Stimulated activated CD4-positive, alpha-beta T cell treated with anti-CD3 and anti-CD28 coated beads, Interleukin-2, amount 100 ng/mL, for 48 hours (primary cell): ENCODE data around the gene GATM.
"Not testable (repeated sequence)": the region's sequence is repeated elsewhere in the genome, so short reads cannot be mapped to it uniquely, and the experiment has no call there.

Experiments
- DNase-seq, 2 donors: peaks; one replicate each; pipeline ENCODE4 v3.0.0-alpha.2; 2020

Gene GATM

GRCh38 chr15:45387380-45388007 is 9.2 kb upstream of the GATM start:
- DNase-seq = no peak

- DNase-seq = no peak
These were observed 8.6 kb upstream of the GATM start for GRCh38 chr15:45386974-45387373.

DNA sequence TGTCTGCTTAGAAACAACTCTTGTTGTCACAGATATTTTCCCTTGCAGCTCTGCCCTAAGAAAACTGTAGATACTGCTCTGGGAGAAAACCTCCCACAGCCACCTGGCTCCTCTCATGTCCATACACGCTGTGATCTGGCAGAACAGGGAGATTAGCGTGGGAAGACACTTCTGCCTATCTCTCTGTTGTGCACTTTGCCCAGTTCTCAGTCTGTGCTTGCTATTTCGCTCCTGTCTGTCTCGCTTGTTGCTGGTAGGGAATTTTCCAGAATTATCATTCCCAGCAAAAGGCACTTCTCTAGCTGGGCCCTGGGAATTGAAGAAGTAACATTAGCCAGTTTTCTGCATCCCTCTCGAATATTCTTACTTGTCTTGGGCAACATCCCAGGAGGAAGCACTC is 8.1 kb upstream of the GATM start:
- DNase-seq = no peak

- no peak for DNase-seq
These were observed 7.2 kb upstream of the GATM start for GRCh38 chr15:45385590-45385989.

GRCh38 chr15:45384700-45385099 is 6.4 kb upstream of the GATM start:
- DNase-seq = no peak

GRCh38 chr15:45378913-45379262 is 544 bp upstream of the GATM start:
- DNase-seq = no peak

DNA sequence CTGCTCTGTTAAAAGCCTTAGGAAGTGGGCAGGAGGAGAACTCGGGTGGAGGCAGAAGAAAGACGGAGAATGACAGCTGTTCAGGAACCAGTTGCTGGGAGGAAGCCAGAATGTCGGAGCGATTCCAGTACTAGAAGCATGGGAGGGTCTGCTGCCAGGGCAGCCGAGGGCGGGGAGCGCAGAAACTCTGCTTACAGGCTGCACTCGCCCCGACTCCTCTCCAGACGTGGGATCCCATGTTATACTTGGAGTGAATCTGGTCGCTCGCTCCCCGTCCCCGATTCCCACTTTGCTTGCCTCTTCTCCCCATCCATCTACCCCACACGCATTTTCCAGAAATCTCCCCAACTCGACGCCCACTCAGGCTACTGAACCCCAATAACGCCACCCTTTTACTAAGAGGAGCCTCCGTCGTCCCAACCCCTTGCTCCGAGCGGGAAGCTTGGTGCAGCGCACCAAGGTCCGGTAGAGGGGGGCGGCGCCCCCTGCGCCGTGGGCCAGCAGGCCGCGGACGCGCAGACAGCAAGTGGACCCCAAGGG is 665 bp downstream of the GATM start:
- DNase-seq = no peak

DNA sequence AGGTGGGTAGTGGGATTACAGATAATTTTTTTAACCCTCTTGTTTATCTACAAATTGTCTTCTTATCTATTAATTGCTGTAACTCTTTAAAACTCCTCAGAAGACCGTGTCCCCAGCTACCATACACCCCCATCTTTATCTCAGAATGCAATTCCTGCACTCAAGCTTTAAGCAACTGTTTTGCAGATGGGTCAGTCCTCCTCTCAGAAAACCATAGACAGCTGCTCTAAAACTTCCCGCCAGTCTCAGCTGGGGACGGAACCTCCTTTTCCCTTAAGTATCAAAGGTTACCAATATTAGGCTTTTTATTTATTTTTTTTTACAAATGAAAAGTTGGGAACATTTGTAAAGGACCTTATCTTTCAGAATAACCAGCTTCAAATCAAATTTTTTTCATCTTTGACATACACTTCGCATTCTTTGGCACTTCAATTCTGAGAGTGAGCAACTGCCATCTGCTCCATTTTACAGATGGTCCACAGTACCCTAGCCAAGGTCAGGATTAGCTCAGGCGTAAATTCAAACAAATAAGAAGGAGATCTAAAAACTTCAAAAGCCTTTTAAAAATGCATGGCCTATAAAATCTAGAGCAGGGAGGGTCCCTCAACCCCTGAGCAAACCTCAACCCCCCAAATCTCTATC is 1.3 kb downstream of the GATM start:
- no peak for DNase-seq

DNA sequence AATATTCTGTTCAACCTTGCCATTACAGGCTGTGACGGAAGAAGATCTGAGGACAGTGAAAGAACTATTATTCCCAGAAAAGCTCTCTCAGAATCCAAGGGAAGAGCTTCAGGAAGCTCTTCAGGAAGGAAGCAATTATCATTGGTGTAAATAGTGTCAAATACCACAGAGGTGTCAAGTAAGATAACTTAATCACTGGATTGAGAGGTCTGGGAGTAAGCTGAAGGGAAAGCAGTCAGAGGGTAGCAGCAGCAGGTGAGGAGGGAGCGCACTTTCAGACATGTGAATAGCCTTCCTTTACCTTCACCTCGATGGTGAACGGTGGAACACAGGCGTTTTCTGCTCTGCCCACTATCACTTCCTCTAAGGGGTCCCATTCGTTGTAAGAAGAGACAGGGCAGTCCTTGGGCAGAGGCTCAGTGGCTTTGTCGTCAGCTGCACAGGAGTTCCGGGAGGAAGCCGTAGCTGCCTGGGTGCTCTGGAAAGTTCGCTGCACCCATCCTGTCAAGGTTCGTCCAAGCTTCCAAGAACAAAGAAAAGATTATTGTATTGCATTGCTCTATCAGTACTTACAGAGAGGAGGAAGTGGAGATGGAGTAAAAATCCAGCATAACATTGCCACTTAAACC is 1.9 kb downstream of the GATM start:
- no peak for DNase-seq

DNA sequence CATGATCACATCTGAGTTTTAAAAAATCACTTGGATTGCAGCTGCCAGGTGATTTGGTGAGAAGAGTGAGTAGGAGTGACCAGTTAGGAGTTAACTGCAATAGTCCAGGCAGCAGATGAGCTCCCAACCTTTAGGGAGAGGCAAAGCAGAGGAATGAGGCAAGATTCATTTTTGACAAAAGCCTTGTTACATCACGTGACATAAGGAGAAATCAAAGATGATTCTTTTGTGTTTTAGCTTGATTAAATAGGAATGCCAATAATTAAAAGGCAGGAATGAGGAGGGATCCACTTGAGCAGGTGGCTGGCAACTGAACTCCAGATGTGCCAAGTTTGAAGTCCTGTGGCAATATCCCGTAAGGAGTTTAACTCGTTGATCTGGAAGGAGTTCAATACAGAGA is 2.5 kb downstream of the GATM start:
- DNase-seq = no peak

DNA sequence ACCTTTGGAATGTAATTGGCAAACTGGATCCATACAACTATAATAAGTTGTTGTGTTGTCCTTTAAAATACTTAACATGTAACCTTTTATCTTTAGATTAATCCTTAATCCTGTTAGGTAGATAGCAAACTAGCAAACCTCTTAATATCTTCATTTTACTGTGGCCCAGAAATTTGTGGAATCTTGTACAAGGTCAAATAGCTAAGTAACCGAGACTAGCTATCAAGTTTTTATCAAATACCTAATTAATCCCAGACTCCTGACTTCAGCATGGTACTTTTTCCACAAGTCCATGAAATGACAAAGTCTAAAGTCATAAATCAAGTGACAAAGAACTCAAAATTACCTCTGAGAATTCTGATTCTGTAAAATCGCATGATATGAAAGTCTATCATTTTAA is 4.4 kb downstream of the GATM start:
- no peak for DNase-seq

- no peak for DNase-seq
These were observed 6.0 kb downstream of the GATM start for GRCh38 chr15:45372041-45372995.

GRCh38 chr15:45371546-45371945 is 6.8 kb downstream of the GATM start:
- DNase-seq = no peak

GRCh38 chr15:45370042-45370441 is 8.3 kb downstream of the GATM start:
- DNase-seq = not testable (repeated sequence)

- DNase-seq = not testable (repeated sequence)
These were observed 11.1 kb downstream of the GATM start for GRCh38 chr15:45367222-45367621.

GRCh38 chr15:45364271-45364670 is 14.1 kb downstream of the GATM start:
- DNase-seq = no peak

GRCh38 chr15:45363801-45364200 is 14.5 kb downstream of the GATM start:
- DNase-seq = no peak

DNA sequence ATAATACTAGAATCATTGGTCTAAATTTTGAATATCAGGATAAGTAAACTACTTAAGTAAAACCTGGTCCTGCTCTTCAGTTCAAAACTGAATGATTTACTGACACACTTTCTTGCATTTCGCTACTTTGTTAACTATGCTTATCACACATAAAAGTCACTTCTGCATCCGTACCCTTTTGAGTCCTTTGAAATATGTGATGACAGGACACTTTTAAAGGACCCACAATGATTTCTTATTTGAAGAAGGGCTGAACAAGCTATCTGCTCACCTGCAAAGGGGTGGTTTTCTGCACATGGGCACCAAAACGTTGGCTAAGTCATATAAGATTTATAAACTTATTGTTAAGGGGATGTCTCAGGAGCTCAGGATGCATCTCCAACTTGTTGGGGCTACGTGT is 15.0 kb downstream of the GATM start:
- no peak for DNase-seq

- DNase-seq = no peak
These were observed 15.9 kb downstream of the GATM start for GRCh38 chr15:45362419-45362818.

GRCh38 chr15:45361878-45362277 is 16.5 kb downstream of the GATM start:
- no peak for DNase-seq

DNA sequence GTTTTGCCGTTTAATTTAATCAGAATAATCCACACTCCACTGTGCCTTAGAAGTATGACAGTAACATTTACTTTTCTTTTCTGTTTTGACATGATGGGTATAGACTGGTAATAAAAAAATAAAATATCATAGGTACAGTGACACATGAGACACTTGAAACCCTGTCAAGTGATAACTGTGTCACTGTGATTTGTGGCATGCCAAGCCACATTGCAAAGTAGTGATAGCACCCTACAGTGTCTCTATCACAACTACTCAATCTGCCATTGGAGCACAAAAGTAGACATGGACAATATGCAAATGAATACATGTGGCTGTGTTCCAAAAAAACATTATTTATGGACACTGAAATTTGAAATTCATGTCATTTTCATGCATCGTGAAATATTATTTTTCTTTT is 22.5 kb downstream of the GATM start:
- no peak for DNase-seq

DNA sequence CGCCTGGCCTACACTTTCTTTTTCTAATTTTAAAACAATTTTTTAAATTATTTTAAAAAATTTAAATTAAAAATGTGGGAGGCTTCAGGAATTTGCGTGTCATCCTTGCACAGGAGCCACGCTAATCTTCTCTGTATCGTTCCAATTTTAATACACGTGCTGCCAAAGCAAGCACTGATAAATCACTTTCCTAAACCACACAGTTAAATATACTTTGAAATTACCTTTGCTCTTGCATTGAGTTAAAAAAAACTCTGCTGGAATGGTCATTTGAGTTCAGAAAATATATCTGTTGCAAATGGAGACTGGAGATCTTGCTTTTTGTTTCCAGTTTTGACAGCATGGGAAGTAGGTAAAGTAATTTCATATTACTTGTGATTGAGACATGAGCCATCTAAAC is 23.6 kb downstream of the GATM start:
- DNase-seq = no peak

DNA sequence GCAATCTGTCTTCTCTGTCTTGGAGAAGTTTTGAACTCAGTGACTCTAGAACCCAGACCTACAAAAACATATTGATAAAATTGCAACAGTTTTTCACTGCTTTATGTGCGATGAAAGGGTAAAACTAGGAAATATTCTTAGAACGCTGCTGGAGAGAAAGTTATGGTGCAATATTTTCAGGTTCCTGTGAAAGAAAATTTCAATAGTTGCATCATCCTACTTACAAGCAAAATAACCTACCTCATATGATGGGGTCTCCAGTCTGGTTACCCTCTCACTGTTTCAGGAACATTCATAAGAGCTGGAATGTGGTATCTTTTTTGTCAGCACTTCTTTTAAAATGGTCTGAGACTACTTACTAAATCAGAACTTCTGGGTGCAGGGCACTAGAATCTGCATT is 27.1 kb downstream of the GATM start:
- no peak for DNase-seq
